HepG2 (cell line): ENCODE results near the gene PANK2. TPM values are rescaled to one million over a fixed set of nuclear protein-coding genes. Genes with fewer than 3 reads are reported as not detected.

Experiments
- FOXM1 ChIP-seq: sonication (generic); formaldehyde crosslinking; IDR thresholded peaks from 2 replicates; pipeline ENCODE4 v1.5.0; 2020; ENCODE audit warnings: missing genetic modification reagents
- NFIB ChIP-seq: sonication (generic); formaldehyde crosslinking; IDR thresholded peaks from 2 replicates; pipeline ENCODE4 v1.9.0; 2021; ENCODE audit warnings: missing genetic modification reagents, mild to moderate bottlenecking, borderline replicate concordance
- RAD51 ChIP-seq: fragments of 450-650 bp; IDR thresholded peaks from 2 replicates; pipeline ENCODE4 v1.6.1; 2016; ENCODE audit warnings: borderline replicate concordance
- RARG ChIP-seq: sonication (generic); formaldehyde crosslinking; IDR thresholded peaks from 2 replicates; pipeline ENCODE4 v1.4.0; 2020; ENCODE audit warnings: low read depth, mild to moderate bottlenecking, missing genetic modification reagents
- TOPORS ChIP-seq: sonication (generic); formaldehyde crosslinking; IDR thresholded peaks from 2 replicates; pipeline ENCODE4 v1.8.0; 2023; ENCODE audit warnings: mild to moderate bottlenecking, missing genetic modification reagents
- ZKSCAN5 ChIP-seq: sonication (generic); formaldehyde crosslinking; IDR thresholded peaks from 2 replicates; pipeline ENCODE4 v1.5.1; 2020; ENCODE audit warnings: mild to moderate bottlenecking, missing genetic modification reagents
- ZNF432 ChIP-seq: sonication (generic); formaldehyde crosslinking; IDR thresholded peaks from 2 replicates; pipeline ENCODE4 v1.5.0; 2020; ENCODE audit warnings: missing genetic modification reagents, mild to moderate bottlenecking, borderline replicate concordance
- ZNF598 ChIP-seq: sonication (generic); formaldehyde crosslinking; IDR thresholded peaks from 2 replicates; pipeline ENCODE4 v1.5.1; 2020; ENCODE audit warnings: mild to moderate bottlenecking, missing genetic modification reagents, borderline replicate concordance
- ZNF768 ChIP-seq: sonication (generic); formaldehyde crosslinking; IDR thresholded peaks from 2 replicates; pipeline ENCODE4 v1.4.0; 2020; ENCODE audit warnings: missing genetic modification reagents
- polyA plus RNA-seq, 8 experiments: library from polyadenylated mRNA; depleted of rRNA in 3 of 8; stranded (reverse) in 7 of 8; unstranded in 1 of 8; fragments of >200 nt; fragmentation: Illumina TruSeq in 4 of 8; extraction: Trizol in 4 of 8; gene quantifications; 2 replicates each; pipeline versions ENCODE4 v1.2.1 to v1.2.3, GENCODE V29; 2011 to 2016; ENCODE audit warnings: low read depth in 4 of 8, missing spikeins in 1 of 8, mixed read lengths in 1 of 8; ENCODE audit not compliant: insufficient read depth in 1 of 8
- total RNA-seq, 5 experiments: library from RNA; depleted of rRNA; stranded (reverse); fragments of >200 nt; fragmentation: Illumina TruSeq; extraction: Trizol; gene quantifications; 2 replicates each; pipeline ENCODE4 v1.2.3, GENCODE V29; 2016; ENCODE audit warnings: low read depth in 1 of 5
- TF ChIP-seq, protein P1 (sequence below): sonication (generic); formaldehyde crosslinking; IDR thresholded peaks from 2 replicates; pipeline ENCODE4 v1.4.0; 2020; ENCODE audit warnings: mild to moderate bottlenecking, missing genetic modification reagents
- TF ChIP-seq, protein P2 (sequence below): sonication (generic); formaldehyde crosslinking; IDR thresholded peaks from 2 replicates; pipeline ENCODE4 v1.4.0; 2020; ENCODE audit warnings: missing genetic modification reagents
- TF ChIP-seq, protein P3 (sequence below): sonication (generic); formaldehyde crosslinking; IDR thresholded peaks from 2 replicates; pipeline ENCODE4 v1.5.1; 2020; ENCODE audit warnings: mild to moderate bottlenecking, missing genetic modification reagents, borderline replicate concordance
- TF ChIP-seq, protein P4 (sequence below): sonication (generic); formaldehyde crosslinking; IDR thresholded peaks from 2 replicates; pipeline ENCODE4 v1.4.0; 2020; ENCODE audit warnings: mild to moderate bottlenecking, low read depth, missing genetic modification reagents
- TF ChIP-seq, protein P5 (sequence below): sonication (generic); formaldehyde crosslinking; IDR thresholded peaks from 2 replicates; pipeline ENCODE4 v1.4.0; 2020; ENCODE audit warnings: low read depth, mild to moderate bottlenecking, missing genetic modification reagents
- TF ChIP-seq, protein P6 (sequence below): sonication (generic); formaldehyde crosslinking; IDR thresholded peaks from 2 replicates; pipeline ENCODE4 v1.8.1; 2023; ENCODE audit warnings: mild to moderate bottlenecking, missing genetic modification reagents, borderline replicate concordance

PANK2 gene
- total and polyA plus RNA-seq, 2 of the 13 experiments (the other 11 are each of a cell fraction or from before 2014, with no cell fraction given): 39.2 to 123 TPM

DNA sequence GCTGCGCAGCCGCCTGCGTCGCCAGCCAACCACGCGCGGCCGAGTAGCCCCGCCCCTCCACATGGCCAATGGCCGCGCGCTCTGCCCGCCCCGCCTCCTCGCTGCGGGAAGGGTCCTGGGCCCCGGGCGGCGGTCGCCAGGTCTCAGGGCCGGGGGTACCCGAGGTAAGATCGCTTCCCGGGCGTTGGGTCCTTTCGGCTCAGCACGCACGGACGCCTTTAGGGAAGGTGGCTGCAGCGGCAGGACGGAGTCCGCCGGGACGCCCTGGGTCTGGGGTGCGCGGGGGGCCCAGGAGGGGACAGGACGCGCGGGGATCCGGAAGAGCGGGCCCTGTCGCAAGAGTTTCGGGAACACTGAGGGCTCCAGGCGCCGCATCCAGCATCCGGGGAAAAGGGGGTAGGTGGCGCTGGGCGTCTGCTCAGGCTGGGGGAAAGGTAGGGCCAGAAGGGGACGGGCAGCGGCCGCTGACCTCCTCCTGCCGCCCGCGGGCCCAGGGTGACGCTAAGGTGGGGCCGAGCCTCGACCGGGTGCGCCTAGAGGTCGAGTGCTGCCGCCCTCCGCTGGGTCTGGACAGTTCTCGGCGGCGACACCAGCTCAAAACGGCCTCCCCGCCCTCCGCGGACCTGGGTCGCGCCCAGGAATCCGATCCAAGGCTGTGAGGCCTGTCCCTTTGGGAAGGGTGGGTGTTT lies 42.3 kb upstream of the PANK2 start, which contains the start of gene MAVS (continued):
- TF ChIP-seq, protein P1, sequence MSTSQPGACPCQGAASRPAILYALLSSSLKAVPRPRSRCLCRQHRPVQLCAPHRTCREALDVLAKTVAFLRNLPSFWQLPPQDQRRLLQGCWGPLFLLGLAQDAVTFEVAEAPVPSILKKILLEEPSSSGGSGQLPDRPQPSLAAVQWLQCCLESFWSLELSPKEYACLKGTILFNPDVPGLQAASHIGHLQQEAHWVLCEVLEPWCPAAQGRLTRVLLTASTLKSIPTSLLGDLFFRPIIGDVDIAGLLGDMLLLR: no peak; the same call in 1 of the 2 replicates
- TF ChIP-seq NFIB (CRISPR knock-in tag): no peak
- TF ChIP-seq, protein P2, sequence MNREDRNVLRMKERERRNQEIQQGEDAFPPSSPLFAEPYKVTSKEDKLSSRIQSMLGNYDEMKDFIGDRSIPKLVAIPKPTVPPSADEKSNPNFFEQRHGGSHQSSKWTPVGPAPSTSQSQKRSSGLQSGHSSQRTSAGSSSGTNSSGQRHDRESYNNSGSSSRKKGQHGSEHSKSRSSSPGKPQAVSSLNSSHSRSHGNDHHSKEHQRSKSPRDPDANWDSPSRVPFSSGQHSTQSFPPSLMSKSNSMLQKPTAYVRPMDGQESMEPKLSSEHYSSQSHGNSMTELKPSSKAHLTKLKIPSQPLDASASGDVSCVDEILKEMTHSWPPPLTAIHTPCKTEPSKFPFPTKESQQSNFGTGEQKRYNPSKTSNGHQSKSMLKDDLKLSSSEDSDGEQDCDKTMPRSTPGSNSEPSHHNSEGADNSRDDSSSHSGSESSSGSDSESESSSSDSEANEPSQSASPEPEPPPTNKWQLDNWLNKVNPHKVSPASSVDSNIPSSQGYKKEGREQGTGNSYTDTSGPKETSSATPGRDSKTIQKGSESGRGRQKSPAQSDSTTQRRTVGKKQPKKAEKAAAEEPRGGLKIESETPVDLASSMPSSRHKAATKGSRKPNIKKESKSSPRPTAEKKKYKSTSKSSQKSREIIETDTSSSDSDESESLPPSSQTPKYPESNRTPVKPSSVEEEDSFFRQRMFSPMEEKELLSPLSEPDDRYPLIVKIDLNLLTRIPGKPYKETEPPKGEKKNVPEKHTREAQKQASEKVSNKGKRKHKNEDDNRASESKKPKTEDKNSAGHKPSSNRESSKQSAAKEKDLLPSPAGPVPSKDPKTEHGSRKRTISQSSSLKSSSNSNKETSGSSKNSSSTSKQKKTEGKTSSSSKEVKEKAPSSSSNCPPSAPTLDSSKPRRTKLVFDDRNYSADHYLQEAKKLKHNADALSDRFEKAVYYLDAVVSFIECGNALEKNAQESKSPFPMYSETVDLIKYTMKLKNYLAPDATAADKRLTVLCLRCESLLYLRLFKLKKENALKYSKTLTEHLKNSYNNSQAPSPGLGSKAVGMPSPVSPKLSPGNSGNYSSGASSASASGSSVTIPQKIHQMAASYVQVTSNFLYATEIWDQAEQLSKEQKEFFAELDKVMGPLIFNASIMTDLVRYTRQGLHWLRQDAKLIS (CRISPR knock-in tag): peak; percentile 58; the same call in 1 of the 2 replicates
- no peak for TF ChIP-seq FOXM1 (CRISPR knock-in tag)
- no peak for TF ChIP-seq RARG (CRISPR knock-in tag)
- TF ChIP-seq, protein P3, sequence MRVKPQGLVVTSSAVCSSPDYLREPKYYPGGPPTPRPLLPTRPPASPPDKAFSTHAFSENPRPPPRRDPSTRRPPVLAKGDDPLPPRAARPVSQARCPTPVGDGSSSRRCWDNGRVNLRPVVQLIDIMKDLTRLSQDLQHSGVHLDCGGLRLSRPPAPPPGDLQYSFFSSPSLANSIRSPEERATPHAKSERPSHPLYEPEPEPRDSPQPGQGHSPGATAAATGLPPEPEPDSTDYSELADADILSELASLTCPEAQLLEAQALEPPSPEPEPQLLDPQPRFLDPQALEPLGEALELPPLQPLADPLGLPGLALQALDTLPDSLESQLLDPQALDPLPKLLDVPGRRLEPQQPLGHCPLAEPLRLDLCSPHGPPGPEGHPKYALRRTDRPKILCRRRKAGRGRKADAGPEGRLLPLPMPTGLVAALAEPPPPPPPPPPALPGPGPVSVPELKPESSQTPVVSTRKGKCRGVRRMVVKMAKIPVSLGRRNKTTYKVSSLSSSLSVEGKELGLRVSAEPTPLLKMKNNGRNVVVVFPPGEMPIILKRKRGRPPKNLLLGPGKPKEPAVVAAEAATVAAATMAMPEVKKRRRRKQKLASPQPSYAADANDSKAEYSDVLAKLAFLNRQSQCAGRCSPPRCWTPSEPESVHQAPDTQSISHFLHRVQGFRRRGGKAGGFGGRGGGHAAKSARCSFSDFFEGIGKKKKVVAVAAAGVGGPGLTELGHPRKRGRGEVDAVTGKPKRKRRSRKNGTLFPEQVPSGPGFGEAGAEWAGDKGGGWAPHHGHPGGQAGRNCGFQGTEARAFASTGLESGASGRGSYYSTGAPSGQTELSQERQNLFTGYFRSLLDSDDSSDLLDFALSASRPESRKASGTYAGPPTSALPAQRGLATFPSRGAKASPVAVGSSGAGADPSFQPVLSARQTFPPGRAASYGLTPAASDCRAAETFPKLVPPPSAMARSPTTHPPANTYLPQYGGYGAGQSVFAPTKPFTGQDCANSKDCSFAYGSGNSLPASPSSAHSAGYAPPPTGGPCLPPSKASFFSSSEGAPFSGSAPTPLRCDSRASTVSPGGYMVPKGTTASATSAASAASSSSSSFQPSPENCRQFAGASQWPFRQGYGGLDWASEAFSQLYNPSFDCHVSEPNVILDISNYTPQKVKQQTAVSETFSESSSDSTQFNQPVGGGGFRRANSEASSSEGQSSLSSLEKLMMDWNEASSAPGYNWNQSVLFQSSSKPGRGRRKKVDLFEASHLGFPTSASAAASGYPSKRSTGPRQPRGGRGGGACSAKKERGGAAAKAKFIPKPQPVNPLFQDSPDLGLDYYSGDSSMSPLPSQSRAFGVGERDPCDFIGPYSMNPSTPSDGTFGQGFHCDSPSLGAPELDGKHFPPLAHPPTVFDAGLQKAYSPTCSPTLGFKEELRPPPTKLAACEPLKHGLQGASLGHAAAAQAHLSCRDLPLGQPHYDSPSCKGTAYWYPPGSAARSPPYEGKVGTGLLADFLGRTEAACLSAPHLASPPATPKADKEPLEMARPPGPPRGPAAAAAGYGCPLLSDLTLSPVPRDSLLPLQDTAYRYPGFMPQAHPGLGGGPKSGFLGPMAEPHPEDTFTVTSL (CRISPR knock-in tag): peak; percentile 61
- TF ChIP-seq, protein P4, sequence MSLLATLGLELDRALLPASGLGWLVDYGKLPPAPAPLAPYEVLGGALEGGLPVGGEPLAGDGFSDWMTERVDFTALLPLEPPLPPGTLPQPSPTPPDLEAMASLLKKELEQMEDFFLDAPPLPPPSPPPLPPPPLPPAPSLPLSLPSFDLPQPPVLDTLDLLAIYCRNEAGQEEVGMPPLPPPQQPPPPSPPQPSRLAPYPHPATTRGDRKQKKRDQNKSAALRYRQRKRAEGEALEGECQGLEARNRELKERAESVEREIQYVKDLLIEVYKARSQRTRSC (CRISPR knock-in tag): no peak
- TF ChIP-seq, protein P5, sequence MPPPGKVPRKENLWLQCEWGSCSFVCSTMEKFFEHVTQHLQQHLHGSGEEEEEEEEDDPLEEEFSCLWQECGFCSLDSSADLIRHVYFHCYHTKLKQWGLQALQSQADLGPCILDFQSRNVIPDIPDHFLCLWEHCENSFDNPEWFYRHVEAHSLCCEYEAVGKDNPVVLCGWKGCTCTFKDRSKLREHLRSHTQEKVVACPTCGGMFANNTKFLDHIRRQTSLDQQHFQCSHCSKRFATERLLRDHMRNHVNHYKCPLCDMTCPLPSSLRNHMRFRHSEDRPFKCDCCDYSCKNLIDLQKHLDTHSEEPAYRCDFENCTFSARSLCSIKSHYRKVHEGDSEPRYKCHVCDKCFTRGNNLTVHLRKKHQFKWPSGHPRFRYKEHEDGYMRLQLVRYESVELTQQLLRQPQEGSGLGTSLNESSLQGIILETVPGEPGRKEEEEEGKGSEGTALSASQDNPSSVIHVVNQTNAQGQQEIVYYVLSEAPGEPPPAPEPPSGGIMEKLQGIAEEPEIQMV: peak; percentile 89
- TF ChIP-seq ZNF432 (CRISPR knock-in tag): no peak
- TF ChIP-seq ZKSCAN5 (CRISPR knock-in tag): no peak
- peak; percentile 91 for TF ChIP-seq TOPORS (CRISPR knock-in tag)
- TF ChIP-seq ZNF598 (CRISPR knock-in tag): no peak; the same call in 1 of the 2 replicates
- TF ChIP-seq RAD51: no peak
- peak; percentile 82; the same call in 1 of the 2 replicates for TF ChIP-seq ZNF768
- TF ChIP-seq, protein P6, sequence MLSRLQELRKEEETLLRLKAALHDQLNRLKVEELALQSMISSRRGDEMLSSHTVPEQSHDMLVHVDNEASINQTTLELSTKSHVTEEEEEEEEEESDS: no peak; the same call in 1 of the 2 replicates
